Naive thymus-derived CD4-positive, alpha-beta T cell (primary cell): ENCODE measurements around the gene AMN1. TPM values are rescaled to one million over a fixed set of nuclear protein-coding genes. Genes with fewer than 3 reads are reported as not detected.
"Not testable (repeated sequence)": the region's sequence is repeated elsewhere in the genome, so short reads cannot be mapped to it uniquely, and the experiment has no call there.

Experiments used
- ATAC-seq: fragments of 150-1000 bp; cut with Tn5 transposase; 2 replicates; pipeline ENCODE4 v1.10.0; 2021; ENCODE audit warnings: mild to moderate bottlenecking, moderate library complexity
- CTCF ChIA-PET: fragments of 350-600 bp; sonication (Branson Sonifier 250); formaldehyde crosslinking; loops from one replicate; lab custom pipeline; 2021; ENCODE audit warnings: antibody characterized with exemption; lab: Charles Lee
- POLR2A ChIA-PET: fragments of 350-600 bp; sonication (Branson Sonifier 250); formaldehyde crosslinking; loops from one replicate; lab custom pipeline; 2021; ENCODE audit warnings: antibody characterized with exemption, inconsistent platforms; lab: Charles Lee
- DNase-seq, 9 donors: peaks; one replicate each; pipeline versions ENCODE4 v3.0.0 to v3.0.0-alpha.2; 2020 to 2022; ENCODE audit warnings: mixed read lengths in 1 of 9
- H3K27ac ChIP-seq: one replicate; pipeline ENCODE4 v1.7.0; 2013; ENCODE audit warnings: mild to moderate bottlenecking, low read depth, low read length, moderate library complexity
- H3K27me3 ChIP-seq, 2 donors: one replicate each; pipeline ENCODE4 v1.7.0; 2013; ENCODE audit warnings: low read length in 2 of 2, mild to moderate bottlenecking in 2 of 2, moderate library complexity in 2 of 2; ENCODE audit not compliant: control insufficient read depth in 2 of 2, insufficient read depth in 2 of 2
- H3K36me3 ChIP-seq, 3 experiments: 1 replicate in 2 of 3; 2 replicates in 1 of 3; pipeline ENCODE4 v1.7.0; 2013; ENCODE audit warnings: low read length in 3 of 3, mild to moderate bottlenecking in 3 of 3, moderate library complexity in 1 of 3; ENCODE audit not compliant: insufficient read depth in 3 of 3, control insufficient read depth in 2 of 3
- H3K4me1 ChIP-seq, 2 donors: one replicate each; pipeline ENCODE4 v1.7.0; 2013; ENCODE audit warnings: low read length in 2 of 2, mild to moderate bottlenecking in 2 of 2, moderate library complexity in 1 of 2; ENCODE audit not compliant: control insufficient read depth in 2 of 2, insufficient read depth in 2 of 2
- H3K4me3 ChIP-seq: 2 replicates; pipeline ENCODE4 v1.7.0; 2013; ENCODE audit warnings: mild to moderate bottlenecking, low read length
- H3K9me3 ChIP-seq, 3 experiments: 1 replicate in 2 of 3; 2 replicates in 1 of 3; pipeline ENCODE4 v1.7.0; 2013; ENCODE audit warnings: low read length in 3 of 3; ENCODE audit not compliant: control insufficient read depth in 2 of 3
- H3K27ac Mint-ChIP-seq, 9 donors: one replicate each; pipeline ENCODE4 v1.8.0; 2020 to 2022; ENCODE audit warnings: mixed read lengths in 9 of 9, mild to moderate bottlenecking in 8 of 9, moderate library complexity in 5 of 9, inconsistent platforms in 2 of 9
- H3K27me3 Mint-ChIP-seq, 5 donors: one replicate each; pipeline ENCODE4 v1.8.0; 2021 to 2022; ENCODE audit warnings: mixed read lengths in 5 of 5, mild to moderate bottlenecking in 1 of 5
- H3K36me3 Mint-ChIP-seq, 5 donors: one replicate each; pipeline ENCODE4 v1.8.0; 2020 to 2022; ENCODE audit warnings: mixed read lengths in 5 of 5, mild to moderate bottlenecking in 3 of 5, inconsistent platforms in 1 of 5
- H3K4me1 Mint-ChIP-seq, 7 donors: one replicate each; pipeline ENCODE4 v1.8.0; 2020 to 2022; ENCODE audit warnings: mixed read lengths in 7 of 7, mild to moderate bottlenecking in 3 of 7, inconsistent platforms in 1 of 7
- H3K4me3 Mint-ChIP-seq, 10 donors: one replicate each; pipeline ENCODE4 v1.8.0; 2020 to 2022; ENCODE audit warnings: mild to moderate bottlenecking in 10 of 10, mixed read lengths in 10 of 10, moderate library complexity in 6 of 10, inconsistent platforms in 2 of 10
- H3K9me3 Mint-ChIP-seq, 11 donors: one replicate each; pipeline ENCODE4 v1.8.0; 2020 to 2022; ENCODE audit warnings: mixed read lengths in 11 of 11, mild to moderate bottlenecking in 4 of 11, inconsistent platforms in 1 of 11, moderate library complexity in 1 of 11
- intact Hi-C, 2 donors: fragments of 100-400 bp; cut with micrococcal nuclease; formaldehyde crosslinking; loops; one replicate each; pipeline ENCODE4 v1.15.1; 2023
- polyA plus RNA-seq, 2 donors: library from polyadenylated mRNA; unstranded; fragments of 300-500 nt; fragmentation: Illumina TruSeq; gene quantifications; one replicate each; pipeline ENCODE4 v1.2.3, GENCODE V29; 2021
- total RNA-seq, 6 experiments: library from RNA in 5 of 6; stranded (reverse) in 5 of 6; gene quantifications; 1 replicate in 5 of 6; 2 replicates in 1 of 6; pipeline ENCODE4 v1.2.3 and lab custom pipeline; 2021 to 2026

AMN1 gene
- total and polyA plus RNA-seq, 7 experiments from 2014 or later = 4.1 to 22.9 (median 15.7) TPM

DNA sequence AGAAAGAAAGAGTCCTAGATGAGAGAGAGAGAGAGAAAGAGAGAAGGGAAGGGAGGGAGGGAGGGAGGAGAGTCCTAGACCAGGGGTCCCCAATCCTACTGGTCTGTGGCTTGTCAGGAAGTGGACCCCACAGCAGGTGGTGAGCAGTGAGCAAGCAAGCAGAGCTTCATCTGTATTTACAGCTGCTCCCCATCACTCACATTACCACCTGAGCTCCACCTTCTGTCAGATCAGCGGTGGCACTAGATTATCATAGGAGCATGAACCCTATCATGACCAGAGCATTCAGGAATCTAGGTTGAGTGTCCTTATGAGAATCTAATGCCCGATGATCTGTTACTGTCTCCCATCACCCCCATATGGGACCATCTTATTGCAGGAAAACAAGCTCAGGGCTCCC, 39.2 kb upstream of the AMN1 start:
- peaks cover 13 to 28% (median 24%) of the 10 kb centered on the region in 7 donors for H3K4me1 Mint-ChIP-seq
- H3K4me3 Mint-ChIP-seq = peak overlapping the region in 3 of 10 donors; percentile 12 to 40 (median 37)
- H3K27me3 Mint-ChIP-seq = no peaks in the 10 kb centered on the region
- POLR2A ChIA-PET = no interaction called here
- H3K36me3 ChIP-seq = no peaks in the 10 kb centered on the region
- peaks cover 0 to 10% (median 4%) of the 10 kb centered on the region in 5 donors for H3K36me3 Mint-ChIP-seq
- no peak overlapping the region for H3K27ac ChIP-seq
- DNase-seq (no peak), ATAC-seq (no peak)
- CTCF ChIA-PET = interaction anchor here (0.6 kb wide), 1 partner anchor 101 kb away, joined by 3 read pairs; no protein-coding TSS in a partner anchor
- H3K27ac Mint-ChIP-seq = peak overlapping the region in 7 of 9 donors; percentile 24 to 80 (median 62)
- H3K9me3 ChIP-seq = no peaks in the 10 kb centered on the region
- intact Hi-C loops = no loop called here
- no peaks in the 10 kb centered on the region for H3K27me3 ChIP-seq
- peaks cover 0 to 19% (median 4%) of the 10 kb centered on the region in 11 donors for H3K9me3 Mint-ChIP-seq
- no peak overlapping the region for H3K4me3 ChIP-seq
- H3K4me1 ChIP-seq = peaks cover 0 to 6% of the 10 kb centered on the region in 2 donors

DNA sequence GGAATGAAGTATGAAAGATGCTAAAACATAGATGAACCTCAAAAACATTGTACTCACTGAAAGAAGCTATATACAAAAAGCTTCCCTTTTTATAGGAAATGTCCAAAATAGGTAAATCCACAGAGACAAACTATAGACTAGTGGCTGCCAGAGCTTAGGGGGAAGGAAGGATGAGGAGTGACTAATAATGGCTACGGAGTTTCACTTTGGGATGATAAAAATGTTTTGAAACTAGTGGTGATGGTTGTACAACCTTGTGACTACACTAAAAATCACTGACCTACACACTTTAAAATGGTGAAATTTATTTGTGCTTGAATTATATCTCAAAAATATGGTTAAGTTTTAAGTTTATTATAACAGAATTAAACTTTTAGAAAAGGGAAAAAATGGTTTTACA, 37.1 kb upstream of the AMN1 start:
- DNase-seq (no peak), ATAC-seq (peak; percentile 48)
- no peak overlapping the region for H3K27ac ChIP-seq
- H3K9me3 Mint-ChIP-seq = peaks cover 0 to 11% (median under 1%) of the 10 kb centered on the region in 11 donors
- no peaks in the 10 kb centered on the region for H3K36me3 ChIP-seq
- H3K4me1 Mint-ChIP-seq = peaks cover 10 to 23% (median 16%) of the 10 kb centered on the region in 7 donors
- ChIA-PET POLR2A (interaction anchor here (1.0 to 1.3 kb wide), 2 partner anchors 51 to 194 kb away, joined by 3 read pairs; no protein-coding TSS in a partner anchor), CTCF (no interaction called here)
- peaks cover 0 to 9% (median 0%) of the 10 kb centered on the region in 5 donors for H3K36me3 Mint-ChIP-seq
- H3K4me3 ChIP-seq = no peak overlapping the region
- no peaks in the 10 kb centered on the region for H3K27me3 Mint-ChIP-seq
- H3K4me3 Mint-ChIP-seq = no peak overlapping the region
- H3K27ac Mint-ChIP-seq = peak overlapping the region in 1 of 9 donors; percentile 2
- intact Hi-C loops = no loop called here
- H3K9me3 ChIP-seq = no peaks in the 10 kb centered on the region
- peaks cover 0 to 3% of the 10 kb centered on the region in 2 donors for H3K4me1 ChIP-seq
- H3K27me3 ChIP-seq = no peaks in the 10 kb centered on the region

DNA sequence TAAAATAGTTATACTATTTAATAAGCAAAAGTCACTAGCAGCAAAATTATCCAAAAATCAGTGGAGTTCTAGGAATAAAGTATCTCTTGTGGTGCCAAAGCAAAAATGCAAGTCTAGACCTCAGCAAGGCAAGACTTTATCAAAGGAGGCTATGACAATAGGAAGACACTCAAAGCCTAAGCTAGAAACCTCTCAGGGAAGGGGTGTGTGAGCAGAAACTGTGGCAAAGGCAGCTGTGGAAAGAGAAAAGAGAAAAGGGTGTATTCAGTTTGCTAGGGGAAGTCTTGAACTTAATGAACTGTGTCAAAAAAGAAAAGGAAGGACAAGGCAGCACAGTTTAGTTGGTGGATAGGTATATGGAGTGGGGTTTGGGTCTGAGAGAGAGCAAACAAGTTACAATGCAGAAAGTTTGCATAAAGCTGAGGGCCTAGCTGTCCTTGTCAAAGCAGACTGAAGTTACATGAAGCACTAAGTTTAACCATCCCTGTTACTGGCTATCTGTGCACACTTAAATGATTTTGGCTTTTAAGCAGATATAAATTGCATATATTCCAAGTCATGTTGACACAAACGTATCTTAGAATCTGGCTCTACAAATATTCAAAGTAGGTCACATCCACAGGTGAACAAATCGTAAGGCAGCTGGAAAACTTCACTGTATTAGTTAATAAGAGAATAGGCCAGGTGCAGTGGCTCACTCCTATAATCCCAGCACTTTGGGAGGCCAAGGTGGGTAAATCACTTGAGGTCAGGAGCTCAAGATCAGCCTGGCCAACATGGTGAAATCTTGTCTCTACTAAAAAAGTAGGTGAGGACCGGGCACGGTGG, 31.0 kb upstream of the AMN1 start:
- H3K4me1 Mint-ChIP-seq = peaks cover 3 to 22% (median 18%) of the 10 kb centered on the region in 7 donors
- peaks cover 0 to 12% (median 0%) of the 10 kb centered on the region in 5 donors for H3K36me3 Mint-ChIP-seq
- H3K27me3 ChIP-seq = no peaks in the 10 kb centered on the region
- peak overlapping the region in 7 of 9 donors; percentile 14 to 65 (median 37) for H3K27ac Mint-ChIP-seq
- H3K4me3 Mint-ChIP-seq = peak overlapping the region in 2 of 10 donors; percentile 1 to 5
- ChIA-PET POLR2A (interaction anchor here (1.1 to 1.4 kb wide), 3 partner anchors 13 to 37 kb away, joined by 3 to 7 read pairs (median 4); no protein-coding TSS in a partner anchor), CTCF (interaction anchor here (0.8 kb wide), 1 partner anchor 209 kb away, joined by 3 read pairs; no protein-coding TSS in a partner anchor)
- no peaks in the 10 kb centered on the region for H3K27me3 Mint-ChIP-seq
- H3K4me1 ChIP-seq = no peaks in the 10 kb centered on the region
- no peak for ATAC-seq
- no peaks in the 10 kb centered on the region for H3K36me3 ChIP-seq
- no peak overlapping the region for H3K4me3 ChIP-seq
- intact Hi-C loops = no loop called here
- H3K9me3 Mint-ChIP-seq = peaks cover 0 to 7% (median 1%) of the 10 kb centered on the region in 11 donors
- no peak overlapping the region for H3K27ac ChIP-seq
- no peak for DNase-seq
- no peaks in the 10 kb centered on the region for H3K9me3 ChIP-seq

DNA sequence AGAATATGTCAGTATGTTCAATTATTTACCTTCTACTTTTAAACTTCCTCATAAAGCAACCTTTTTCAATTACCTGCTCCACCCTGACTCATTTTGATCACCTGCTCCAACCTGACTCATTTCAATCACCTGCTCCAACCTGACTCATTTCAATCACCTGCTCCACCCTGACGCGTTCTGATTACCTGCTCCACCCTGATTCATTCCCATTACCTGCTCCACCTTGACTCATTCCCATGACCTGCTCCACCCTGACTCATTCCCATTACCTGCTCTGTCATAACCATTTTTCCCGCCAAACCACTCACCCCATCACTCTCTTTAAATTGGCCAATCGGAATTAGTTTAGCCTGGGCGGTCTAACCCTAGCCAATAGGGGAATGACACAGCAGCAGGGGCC, 29.5 kb upstream of the AMN1 start:
- DNase-seq, H3K9me3 Mint-ChIP-seq, H3K4me3 ChIP-seq, H3K27ac ChIP-seq, H3K36me3 ChIP-seq, intact Hi-C loops, H3K27me3 ChIP-seq, H3K9me3 ChIP-seq, H3K4me1 ChIP-seq, CTCF ChIA-PET, H3K27me3 Mint-ChIP-seq, H3K36me3 Mint-ChIP-seq, ATAC-seq: not testable (repeated sequence)
- peak overlapping the region in 1 of 10 donors; percentile 17 for H3K4me3 Mint-ChIP-seq
- POLR2A ChIA-PET = interaction anchor here (0.5 to 0.6 kb wide), 2 partner anchors 8 to 236 kb away, joined by 4 read pairs; no protein-coding TSS in a partner anchor
- peak overlapping the region in 4 of 9 donors; percentile 47 to 73 (median 66) for H3K27ac Mint-ChIP-seq
- H3K4me1 Mint-ChIP-seq = peaks cover 3 to 22% (median 18%) of the 10 kb centered on the region in 7 donors

DNA sequence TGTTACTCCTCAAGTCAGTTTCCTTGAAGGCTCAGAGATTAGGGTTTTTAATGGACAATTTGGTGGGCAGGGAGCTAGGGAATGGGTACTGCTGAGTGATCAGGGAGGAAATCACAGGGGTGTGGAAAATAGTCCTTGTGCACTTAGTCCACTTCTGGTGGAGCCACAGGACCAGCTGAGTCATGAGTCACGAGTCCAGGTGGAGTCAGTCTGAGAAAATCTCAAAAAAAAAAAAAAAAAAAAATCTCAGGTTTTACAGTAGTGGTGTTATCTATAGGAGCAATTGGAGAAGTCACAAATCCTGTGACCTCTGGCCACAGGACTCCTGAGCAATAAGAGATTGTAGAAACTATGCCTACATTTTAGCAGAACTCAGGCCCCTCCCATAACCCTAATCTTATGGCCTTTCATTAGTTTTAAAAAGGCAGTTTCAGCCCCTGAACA, 28.2 kb upstream of the AMN1 start:
- Mint-ChIP-seq H3K4me1 (peaks cover 6 to 32% (median 26%) of the 10 kb centered on the region in 7 donors), H3K27ac (no peak overlapping the region), H3K4me3 (no peak overlapping the region), H3K27me3 (no peaks in the 10 kb centered on the region), H3K36me3 (peaks cover 0 to 8% (median 0%) of the 10 kb centered on the region in 5 donors), H3K9me3 (peaks cover 0 to 5% (median 0%) of the 10 kb centered on the region in 11 donors)
- H3K27me3 ChIP-seq = no peaks in the 10 kb centered on the region
- ATAC-seq (peak; percentile 32), DNase-seq (no peak)
- POLR2A ChIA-PET = interaction anchor here (0.8 kb wide), 1 partner anchor 32 kb away, joined by 4 read pairs; no protein-coding TSS in a partner anchor
- no peak overlapping the region for H3K27ac ChIP-seq
- H3K9me3 ChIP-seq = no peaks in the 10 kb centered on the region
- intact Hi-C loops = no loop called here
- H3K4me3 ChIP-seq = no peak overlapping the region
- peaks cover 0 to 3% of the 10 kb centered on the region in 2 donors for H3K4me1 ChIP-seq
- no peaks in the 10 kb centered on the region for H3K36me3 ChIP-seq
- CTCF ChIA-PET = interaction anchor here (0.6 to 0.7 kb wide), 2 partner anchors 57 to 118 kb away, joined by 4 to 5 read pairs; no protein-coding TSS in a partner anchor

DNA sequence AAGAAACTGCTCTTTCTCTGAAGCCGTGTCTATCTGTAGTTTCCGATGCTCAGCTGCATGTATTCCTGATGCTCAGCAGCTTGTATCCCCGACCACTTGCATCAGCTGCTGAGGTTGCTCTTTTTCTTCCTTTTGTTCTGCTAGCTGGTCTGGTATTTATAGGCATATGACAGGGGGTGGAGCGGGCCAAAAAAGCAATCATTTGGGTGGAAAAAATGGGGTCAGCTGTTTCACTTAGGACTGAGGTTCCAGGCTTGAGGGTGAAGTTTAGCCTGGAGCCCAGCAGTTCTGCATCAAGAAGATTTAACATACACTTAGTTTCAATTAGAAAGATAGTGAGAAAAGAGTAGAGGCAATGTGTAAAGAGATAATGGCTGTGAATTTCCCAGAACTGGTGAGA, 23.6 kb upstream of the AMN1 start:
- no peaks in the 10 kb centered on the region for H3K9me3 ChIP-seq
- H3K27ac Mint-ChIP-seq = peak overlapping the region in 4 of 9 donors; percentile 63 to 92 (median 86)
- H3K4me3 ChIP-seq = no peak overlapping the region
- H3K27me3 Mint-ChIP-seq = no peaks in the 10 kb centered on the region
- no peaks in the 10 kb centered on the region for H3K36me3 ChIP-seq
- H3K9me3 Mint-ChIP-seq = peaks cover 0 to 16% (median 0%) of the 10 kb centered on the region in 11 donors
- DNase-seq (no peak), ATAC-seq (no peak)
- POLR2A ChIA-PET = no interaction called here
- intact Hi-C loops = no loop called here
- peak overlapping the region in 6 of 10 donors; percentile 66 to 85 (median 72) for H3K4me3 Mint-ChIP-seq
- CTCF ChIA-PET = no interaction called here
- H3K27ac ChIP-seq = peak overlapping the region; percentile 50
- peaks cover 14 to 18% of the 10 kb centered on the region in 2 donors for H3K4me1 ChIP-seq
- H3K27me3 ChIP-seq = no peaks in the 10 kb centered on the region
- peaks cover 0 to 25% (median 4%) of the 10 kb centered on the region in 5 donors for H3K36me3 Mint-ChIP-seq
- peaks cover 18 to 46% (median 39%) of the 10 kb centered on the region in 7 donors for H3K4me1 Mint-ChIP-seq
